ENCODE data around the gene HAPLN3. TPM values are rescaled to one million over a fixed set of nuclear protein-coding genes. Genes with fewer than 3 reads are reported as not detected.

Gene HAPLN3
- polyA plus RNA-seq, 1 donor from 2014 or later: not detected

GRCh38 chr15:88908697-88909621 is 13.6 kb upstream of the HAPLN3 start:
- Histone ChIP-seq H3K36me3 (ENCODE audit: insufficient read depth, low read length) (no peaks in the 10 kb centered on the region), H3K4me2 (ENCODE audit: low read length) (no peak overlapping the region), H2AFZ (ENCODE audit: low read depth, low read length) (no peak overlapping the region), H4K20me1 (ENCODE audit: insufficient read depth) (no peaks in the 10 kb centered on the region), H3K4me3 (ENCODE audit: low read length) (no peak overlapping the region), H3K9me2 (ENCODE audit: insufficient read depth, low read length) (no peaks in the 10 kb centered on the region), H3K9me3 (ENCODE audit: low read length) (no peaks in the 10 kb centered on the region), H3F3A (ENCODE audit: insufficient read depth, low read length, poor library complexity, severe bottlenecking) (no peaks in the 10 kb centered on the region), H3K9ac (ENCODE audit: low read length) (no peak overlapping the region), H3K27ac (ENCODE audit: low read length) (no peak overlapping the region), H3K27me3 (ENCODE audit: insufficient read depth, low read depth, low read length) (peaks cover 15% of the 10 kb centered on the region), H3K79me2 (replicated peaks; ENCODE audit: insufficient read depth, low read length) (no peaks in the 10 kb centered on the region)
- TF ChIP-seq MXI1 (conservative IDR thresholded peaks at IDR 0.05; ENCODE audit: poor library complexity, severe bottlenecking) (no peak), POLR2AphosphoS5 (IDR thresholded peaks at IDR 0.05) (no peak), EP300 (conservative IDR thresholded peaks at IDR 0.05; ENCODE audit: poor library complexity, severe bottlenecking) (no peak), TAF1 (IDR thresholded peaks at IDR 0.05; ENCODE audit: low read depth) (no peak)

- no peak for TF ChIP-seq REST (IDR thresholded peaks at IDR 0.05; ENCODE audit: borderline replicate concordance)
- no peak for TF ChIP-seq EP300 (conservative IDR thresholded peaks at IDR 0.05; ENCODE audit: poor library complexity, severe bottlenecking)
- TF ChIP-seq MXI1 (conservative IDR thresholded peaks at IDR 0.05; ENCODE audit: poor library complexity, severe bottlenecking): no peak
- TF ChIP-seq RAD21 (conservative IDR thresholded peaks at IDR 0.05): no peak
- TF ChIP-seq EZH2 (IDR thresholded peaks at IDR 0.05; ENCODE audit: borderline replicate concordance, insufficient read depth, low read length, poor library complexity, severe bottlenecking): no peak
- no peak for TF ChIP-seq POLR2AphosphoS5 (IDR thresholded peaks at IDR 0.05)
- TF ChIP-seq, protein P1, sequence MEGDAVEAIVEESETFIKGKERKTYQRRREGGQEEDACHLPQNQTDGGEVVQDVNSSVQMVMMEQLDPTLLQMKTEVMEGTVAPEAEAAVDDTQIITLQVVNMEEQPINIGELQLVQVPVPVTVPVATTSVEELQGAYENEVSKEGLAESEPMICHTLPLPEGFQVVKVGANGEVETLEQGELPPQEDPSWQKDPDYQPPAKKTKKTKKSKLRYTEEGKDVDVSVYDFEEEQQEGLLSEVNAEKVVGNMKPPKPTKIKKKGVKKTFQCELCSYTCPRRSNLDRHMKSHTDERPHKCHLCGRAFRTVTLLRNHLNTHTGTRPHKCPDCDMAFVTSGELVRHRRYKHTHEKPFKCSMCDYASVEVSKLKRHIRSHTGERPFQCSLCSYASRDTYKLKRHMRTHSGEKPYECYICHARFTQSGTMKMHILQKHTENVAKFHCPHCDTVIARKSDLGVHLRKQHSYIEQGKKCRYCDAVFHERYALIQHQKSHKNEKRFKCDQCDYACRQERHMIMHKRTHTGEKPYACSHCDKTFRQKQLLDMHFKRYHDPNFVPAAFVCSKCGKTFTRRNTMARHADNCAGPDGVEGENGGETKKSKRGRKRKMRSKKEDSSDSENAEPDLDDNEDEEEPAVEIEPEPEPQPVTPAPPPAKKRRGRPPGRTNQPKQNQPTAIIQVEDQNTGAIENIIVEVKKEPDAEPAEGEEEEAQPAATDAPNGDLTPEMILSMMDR (IDR thresholded peaks at IDR 0.05; ENCODE audit: poor library complexity, severe bottlenecking): no peak
- no peak for TF ChIP-seq TAF1 (IDR thresholded peaks at IDR 0.05; ENCODE audit: low read depth)
- TF ChIP-seq SMC3 (conservative IDR thresholded peaks at IDR 0.05; ENCODE audit: poor library complexity): no peak
- H3K9me2 ChIP-seq (ENCODE audit: insufficient read depth, low read length): no peaks in the 10 kb centered on the region
- H3K9me3 ChIP-seq (ENCODE audit: low read length): no peaks in the 10 kb centered on the region
- no peaks in the 10 kb centered on the region for H3F3A ChIP-seq (ENCODE audit: insufficient read depth, low read length, poor library complexity, severe bottlenecking)
- no peak overlapping the region for H3K4me3 ChIP-seq (ENCODE audit: low read length)
- no peak overlapping the region for H2AFZ ChIP-seq (ENCODE audit: low read depth, low read length)
- no peak overlapping the region for H3K27ac ChIP-seq (ENCODE audit: low read length)
- no peaks in the 10 kb centered on the region for H3K36me3 ChIP-seq (ENCODE audit: insufficient read depth, low read length)
- H4K20me1 ChIP-seq (ENCODE audit: insufficient read depth): no peaks in the 10 kb centered on the region
- no peak overlapping the region for H3K9ac ChIP-seq (ENCODE audit: low read length)
- peaks cover 10% of the 10 kb centered on the region for H3K27me3 ChIP-seq (ENCODE audit: insufficient read depth, low read depth, low read length)
- H3K79me2 ChIP-seq (replicated peaks; ENCODE audit: insufficient read depth, low read length): no peaks in the 10 kb centered on the region
- H3K4me2 ChIP-seq (ENCODE audit: low read length): no peak overlapping the region
These were observed 12.8 kb upstream of the HAPLN3 start for GRCh38 chr15:88908123-88908522.

All from neural cell (in vitro differentiated cells).